ENCODE measurements around the gene B3GALT6. TPM values are rescaled to one million over a fixed set of nuclear protein-coding genes. Genes with fewer than 3 reads are reported as not detected.

Gene B3GALT6
- total and polyA plus RNA-seq, 12 donors, result 7.3 to 16.2 (median 9.1) TPM

- intact Hi-C loops (cut with DNase I), result no loop called here
- ATAC-seq (peak in 1 of 8 donors; percentile 39), DNase-seq (peak in 1 of 2 donors; percentile 9)
- Histone ChIP-seq H3K27ac (no peak overlapping the region), H3K36me3 (no peaks in the 10 kb centered on the region), H3K4me1 (peaks cover 0 to 11% (median 7%) of the 10 kb centered on the region in 9 donors), H3K9me3 (peaks cover 0 to 20% (median 5%) of the 10 kb centered on the region in 11 donors), H3K27me3 (peaks cover 0 to 18% (median 5%) of the 10 kb centered on the region in 7 donors), H3K4me3 (no peak overlapping the region)
- 91% methylated on average over 48 of the region's 48 CpGs for WGBS, 2 donors
- TF ChIP-seq, protein P1, sequence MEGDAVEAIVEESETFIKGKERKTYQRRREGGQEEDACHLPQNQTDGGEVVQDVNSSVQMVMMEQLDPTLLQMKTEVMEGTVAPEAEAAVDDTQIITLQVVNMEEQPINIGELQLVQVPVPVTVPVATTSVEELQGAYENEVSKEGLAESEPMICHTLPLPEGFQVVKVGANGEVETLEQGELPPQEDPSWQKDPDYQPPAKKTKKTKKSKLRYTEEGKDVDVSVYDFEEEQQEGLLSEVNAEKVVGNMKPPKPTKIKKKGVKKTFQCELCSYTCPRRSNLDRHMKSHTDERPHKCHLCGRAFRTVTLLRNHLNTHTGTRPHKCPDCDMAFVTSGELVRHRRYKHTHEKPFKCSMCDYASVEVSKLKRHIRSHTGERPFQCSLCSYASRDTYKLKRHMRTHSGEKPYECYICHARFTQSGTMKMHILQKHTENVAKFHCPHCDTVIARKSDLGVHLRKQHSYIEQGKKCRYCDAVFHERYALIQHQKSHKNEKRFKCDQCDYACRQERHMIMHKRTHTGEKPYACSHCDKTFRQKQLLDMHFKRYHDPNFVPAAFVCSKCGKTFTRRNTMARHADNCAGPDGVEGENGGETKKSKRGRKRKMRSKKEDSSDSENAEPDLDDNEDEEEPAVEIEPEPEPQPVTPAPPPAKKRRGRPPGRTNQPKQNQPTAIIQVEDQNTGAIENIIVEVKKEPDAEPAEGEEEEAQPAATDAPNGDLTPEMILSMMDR (IDR thresholded peaks at IDR 0.05), result no peak
Measured at GRCh38 chr1:1197551-1198422, 34.2 kb upstream of the B3GALT6 start.

GRCh38 chr1:1198423-1199140 is 33.5 kb upstream of the B3GALT6 start:
- DNase-seq (peak in 1 of 2 donors; percentile 5), ATAC-seq (no peak)
- H3K9me3 ChIP-seq, result peaks cover 0 to 17% (median 5%) of the 10 kb centered on the region in 11 donors
- H3K4me1 ChIP-seq, result peaks cover 0 to 11% (median 7%) of the 10 kb centered on the region in 9 donors
- H3K4me3 ChIP-seq, result no peak overlapping the region
- H3K27ac ChIP-seq, result no peak overlapping the region
- intact Hi-C loops (cut with DNase I), result no loop called here
- WGBS, 2 donors, result 61 to 73% methylated on average over 23 of the region's 23 CpGs
- no peaks in the 10 kb centered on the region for H3K36me3 ChIP-seq
- H3K27me3 ChIP-seq, result peaks cover 0 to 25% (median 11%) of the 10 kb centered on the region in 7 donors
- TF ChIP-seq, protein P1 (IDR thresholded peaks at IDR 0.05), result no peak

- no peaks in the 10 kb centered on the region for H3K36me3 ChIP-seq
- H3K4me3 ChIP-seq, result no peak overlapping the region
- intact Hi-C loops (cut with DNase I), result no loop called here
- H3K27me3 ChIP-seq, result peaks cover 0 to 28% (median 14%) of the 10 kb centered on the region in 7 donors
- peaks cover 0 to 14% (median 5%) of the 10 kb centered on the region in 11 donors for H3K9me3 ChIP-seq
- peak in 1 of 2 donors; percentile 7 for DNase-seq
- H3K4me1 ChIP-seq, result peaks cover 0 to 11% (median 7%) of the 10 kb centered on the region in 9 donors
- no peak overlapping the region for H3K27ac ChIP-seq
- 86 to 90% methylated on average over 22 of the region's 22 CpGs for WGBS, 2 donors
- TF ChIP-seq, protein P1 (IDR thresholded peaks at IDR 0.05), result no peak
- peak in 1 of 8 donors; percentile 9 for ATAC-seq
Measured at GRCh38 chr1:1199141-1199960, 32.7 kb upstream of the B3GALT6 start.
